ENCODE measurements around the gene IFT57.
"Not testable (repeated sequence)": the region's sequence is repeated elsewhere in the genome, so short reads cannot be mapped to it uniquely, and the experiment has no call there.

IFT57 gene

GRCh38 chr3:108221911-108222852 is at the start of gene IFT57:
IFT57 (minus strand) TSS chr3:108222424; CDS start chr3:108222322, 102 bp downstream.
- peak; percentile 90 for DNase-seq

- DNase-seq = no peak
Measured at GRCh38 chr3:108271626-108272025, 49.4 kb upstream of the IFT57 start.

GRCh38 chr3:108268235-108268634 is 46.0 kb upstream of the IFT57 start:
- not testable (repeated sequence) for DNase-seq

- not testable (repeated sequence) for DNase-seq
Measured at GRCh38 chr3:108264534-108265298, 42.5 kb upstream of the IFT57 start.

GRCh38 chr3:108255131-108255530 is 32.9 kb upstream of the IFT57 start:
- no peak for DNase-seq

- DNase-seq = no peak
Measured at GRCh38 chr3:108251844-108252243, 29.6 kb upstream of the IFT57 start.

GRCh38 chr3:108251265-108251664 is 29.0 kb upstream of the IFT57 start:
- DNase-seq = no peak

GRCh38 chr3:108250626-108251025 is 28.4 kb upstream of the IFT57 start:
- no peak for DNase-seq

- DNase-seq = no peak
Measured at GRCh38 chr3:108243243-108243642, 21.0 kb upstream of the IFT57 start.

GRCh38 chr3:108242776-108243175 is 20.6 kb upstream of the IFT57 start:
- no peak for DNase-seq

- DNase-seq = no peak
Measured at GRCh38 chr3:108241721-108242120, 19.5 kb upstream of the IFT57 start.

- no peak for DNase-seq
Measured at GRCh38 chr3:108241146-108241545, 18.9 kb upstream of the IFT57 start.

GRCh38 chr3:108239082-108239481 is 16.9 kb upstream of the IFT57 start:
- DNase-seq = no peak

- DNase-seq = no peak
Measured at GRCh38 chr3:108235290-108235689, 13.1 kb upstream of the IFT57 start.

GRCh38 chr3:108234387-108234957 is 12.2 kb upstream of the IFT57 start:
- no peak for DNase-seq

- DNase-seq = no peak
Measured at GRCh38 chr3:108228286-108228685, 6.1 kb upstream of the IFT57 start.

- DNase-seq = no peak
Measured at GRCh38 chr3:108227131-108227530, 4.9 kb upstream of the IFT57 start.

- no peak for DNase-seq
Measured at GRCh38 chr3:108225221-108225620, 3.0 kb upstream of the IFT57 start.

GRCh38 chr3:108223928-108224327 is 1.7 kb upstream of the IFT57 start:
- no peak for DNase-seq

- DNase-seq = no peak
Measured at GRCh38 chr3:108222853-108223565, 785 bp upstream of the IFT57 start.

- DNase-seq = no peak
Measured at GRCh38 chr3:108221393-108221792, 831 bp downstream of the IFT57 start.

- no peak for DNase-seq
Measured at GRCh38 chr3:108219336-108219735, 2.9 kb downstream of the IFT57 start.

GRCh38 chr3:108218811-108219210 is 3.4 kb downstream of the IFT57 start:
- no peak for DNase-seq
